Right ventricle myocardium superior (tissue), 1 donor: ENCODE data around the gene OR2T33. TPM values are rescaled to one million over a fixed set of nuclear protein-coding genes. Genes with fewer than 3 reads are reported as not detected.
"Not testable (repeated sequence)": the region's sequence is repeated elsewhere in the genome, so short reads cannot be mapped to it uniquely, and the experiment has no call there.

ENCODE experiments used
- ATAC-seq: fragments of 200-7000 bp; cut with Tn5 transposase; one replicate; pipeline ENCODE4 v1.9.1; 2020; ENCODE audit warnings: mild to moderate bottlenecking; ENCODE audit not compliant: poor library complexity
- DNase-seq: peaks from one replicate; pipeline ENCODE4 v3.0.0-alpha.2; 2020
- intact Hi-C: fragments of 100-400 bp; cut with DNase I; formaldehyde crosslinking; loops from one replicate; pipeline ENCODE4 v1.11.2; 2022
- long read RNA-seq: library from polyadenylated mRNA; unstranded; transcript quantifications from one replicate; pipeline ENCODE4 v2.0.0, GENCODE V29; 2021
- total RNA-seq: library from RNA; stranded (reverse); fragmentation: NEBNext Ultra II Directional; extraction: Animal tissue kit (Norgen Biotek cat#: 25700); gene quantifications from one replicate; pipeline ENCODE4 v1.2.1, GENCODE V29; 2021
- donor health status: DM: no; HTN: yes; CAD: no; lungs with severe emphysema.

OR2T33 gene
- total RNA-seq = not detected
- long read RNA-seq = 0 reads

- ATAC-seq = no peak
- intact Hi-C loops = no loop called here
Observed at GRCh38 chr1:248277876-248278275, at the start of gene OR2T33. OR2T33 (minus strand) TSS chr1:248277976; CDS start chr1:248273814, 4,162 bp downstream.

DNA sequence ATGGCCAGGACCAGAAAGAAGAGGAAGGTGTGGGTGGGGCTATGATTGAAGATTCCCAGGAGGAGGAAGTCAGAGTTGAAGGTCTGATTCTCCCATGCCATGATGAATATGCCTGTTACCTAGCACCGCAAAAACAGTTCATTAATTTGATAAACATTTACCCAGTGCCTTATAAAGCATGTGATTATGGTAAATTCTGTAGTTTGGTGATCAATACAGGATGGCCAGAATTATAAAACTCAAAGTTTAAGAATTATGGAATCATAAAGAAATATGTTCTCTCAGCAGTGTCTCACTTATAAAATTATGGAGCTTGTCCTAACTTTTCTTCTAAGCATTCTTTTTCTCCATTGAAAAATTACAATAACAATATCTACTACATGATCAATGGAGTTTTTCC, 46.7 kb upstream of the OR2T33 start, which contains the start of gene OR2M7:
TSS of gene OR2M7 (minus strand) at position 101 of the 400 bp plus-strand sequence. CDS start at position 101, 0 bp downstream.
- ATAC-seq (no peak), DNase-seq (no peak)
- intact Hi-C loops = no loop called here

More at GRCh38 chr1:248277876-248278275, at the start of gene OR2T33:
- DNase-seq = no peak

DNA sequence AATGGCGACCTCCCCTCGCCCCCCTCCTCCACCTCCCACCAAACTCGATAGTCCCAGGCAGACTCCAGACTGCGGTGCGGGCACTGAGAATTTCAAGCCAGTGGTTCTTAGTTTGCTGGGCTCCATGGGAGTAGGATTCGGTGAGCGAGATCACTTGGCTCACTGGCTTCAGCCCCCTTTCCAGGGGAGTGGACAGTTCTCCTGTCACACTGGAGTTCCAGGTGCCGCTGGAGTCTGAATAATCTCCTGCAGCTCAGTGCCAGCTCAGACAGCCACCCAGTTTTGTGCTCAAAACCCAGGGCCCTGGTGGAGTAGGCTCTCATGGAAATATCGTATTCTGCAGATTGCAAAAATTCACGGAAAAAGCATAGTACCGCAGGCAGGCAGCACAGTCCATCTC, 39.0 kb upstream of the OR2T33 start:
- no peak for ATAC-seq
- intact Hi-C loops = no loop called here
- DNase-seq = no peak

- ATAC-seq, DNase-seq, intact Hi-C loops: not testable (repeated sequence)
Observed at GRCh38 chr1:248306740-248307139, 29.0 kb upstream of the OR2T33 start.

- DNase-seq (no peak), ATAC-seq (no peak)
- intact Hi-C loops = no loop called here
Observed at GRCh38 chr1:248306103-248306502, 28.3 kb upstream of the OR2T33 start.

GRCh38 chr1:248305672-248306071, 27.9 kb upstream of the OR2T33 start:
- ATAC-seq, DNase-seq: not testable (repeated sequence)

DNA sequence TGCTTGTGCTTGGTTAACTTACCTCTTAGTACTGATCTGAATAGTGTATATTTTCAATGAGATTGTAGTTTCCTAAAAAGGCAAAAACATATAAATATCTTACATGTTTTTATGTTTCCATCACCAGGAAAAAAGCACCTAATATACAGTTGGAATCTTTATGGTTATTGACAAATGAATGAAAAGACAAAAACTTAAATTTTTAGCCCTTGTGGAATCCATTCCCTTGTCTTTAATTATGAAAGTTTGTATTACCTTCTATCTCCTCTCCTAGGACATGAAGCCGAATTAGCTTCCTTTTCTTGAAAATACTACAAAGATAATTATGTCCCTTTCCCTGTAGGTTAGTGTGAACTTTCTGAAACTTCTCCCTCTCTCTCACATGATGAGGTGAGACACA, 25.5 kb upstream of the OR2T33 start, which contains the start of gene OR2T12:
TSS of gene OR2T12 (minus strand) at position 101 of the 400 bp plus-strand sequence. CDS start 7,846 bp downstream, outside the sequence.
- ATAC-seq (no peak), DNase-seq (no peak)
- intact Hi-C loops = no loop called here

More at GRCh38 chr1:248305672-248306071, 27.9 kb upstream of the OR2T33 start:
- intact Hi-C loops = not testable (repeated sequence)

- no peak for ATAC-seq
- intact Hi-C loops = no loop called here
Observed at GRCh38 chr1:248288391-248288790, 10.6 kb upstream of the OR2T33 start.

GRCh38 chr1:248273225-248273624, 4.6 kb downstream of the OR2T33 start:
- DNase-seq, ATAC-seq, intact Hi-C loops: not testable (repeated sequence)

More at GRCh38 chr1:248288391-248288790, 10.6 kb upstream of the OR2T33 start:
- no peak for DNase-seq

GRCh38 chr1:248268178-248268577, 9.6 kb downstream of the OR2T33 start:
- no peak for DNase-seq
- no peak for ATAC-seq
- intact Hi-C loops = no loop called here

- ATAC-seq, intact Hi-C loops, DNase-seq: not testable (repeated sequence)
Observed at GRCh38 chr1:248259309-248259708, 18.5 kb downstream of the OR2T33 start.

GRCh38 chr1:248243204-248243603, 34.6 kb downstream of the OR2T33 start:
- ATAC-seq (no peak), DNase-seq (no peak)
- intact Hi-C loops = no loop called here

GRCh38 chr1:248239478-248239877, 38.3 kb downstream of the OR2T33 start:
- intact Hi-C loops = no loop called here
- DNase-seq = no peak
- no peak for ATAC-seq

DNA sequence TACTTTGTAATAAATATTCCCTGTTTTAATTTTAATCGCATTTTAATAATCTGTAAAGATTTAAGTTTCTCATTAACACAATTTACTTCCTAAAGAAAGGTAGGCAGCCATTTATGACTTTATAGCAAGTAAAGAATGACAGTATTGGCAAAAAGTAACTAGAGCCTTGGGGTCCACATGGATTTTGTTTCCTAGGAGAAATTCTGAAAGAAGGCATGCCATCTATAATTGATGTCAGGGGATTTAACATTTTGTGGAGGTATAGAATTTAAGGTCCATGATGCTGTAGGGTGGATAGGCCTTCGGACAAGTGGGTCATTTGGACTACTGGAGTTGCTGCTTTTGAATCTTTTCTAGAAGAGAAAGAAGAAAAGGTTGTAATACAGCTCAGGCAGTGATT, 46.7 kb downstream of the OR2T33 start, which contains the start of gene OR2M4:
TSS of gene OR2M4 (plus strand) at position 301 of the 400 bp plus-strand sequence. CDS start 7,512 bp downstream, outside the sequence.
- DNase-seq (no peak), ATAC-seq (no peak)
- intact Hi-C loops = no loop called here

DNA sequence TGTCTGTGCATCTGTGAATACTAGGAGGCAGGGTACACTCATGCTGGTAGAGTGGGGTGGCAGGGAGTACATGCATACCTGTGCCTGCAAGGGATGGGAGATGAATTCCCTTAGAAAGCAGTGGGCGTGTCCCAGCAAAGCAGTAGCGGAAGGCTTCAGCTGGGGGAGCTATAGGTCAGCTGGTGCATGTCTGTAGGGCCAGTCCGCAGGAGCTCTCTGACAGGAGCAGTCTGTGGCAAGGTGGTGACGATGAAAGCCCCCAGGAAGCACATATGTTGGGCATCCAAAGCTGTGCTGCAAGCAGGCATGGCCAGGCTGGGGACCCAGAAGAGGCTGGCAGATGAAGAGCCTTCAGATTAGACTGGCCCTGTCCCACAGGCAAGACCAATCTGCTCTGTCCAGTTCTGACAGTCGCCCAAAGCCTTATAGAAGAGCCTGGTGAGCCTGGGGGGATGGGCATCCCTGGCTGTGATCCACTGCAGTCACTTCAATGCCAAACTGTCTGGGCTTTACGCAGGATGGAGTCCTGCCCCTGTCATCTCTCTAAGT, 48.3 kb downstream of the OR2T33 start:
- intact Hi-C loops = no loop called here

GRCh38 chr1:248225537-248225936, 52.2 kb downstream of the OR2T33 start:
- ATAC-seq (no peak), DNase-seq (no peak)
- intact Hi-C loops = no loop called here

More for the DNA sequence above, 48.3 kb downstream of the OR2T33 start:
- DNase-seq (no peak), ATAC-seq (no peak)

Other genes starting within 250 kb of the OR2T33 start
- not detected for gene OR2L2, start 247.9 kb downstream of the OR2T33 start, total RNA-seq
- not detected for gene OR2L3, start 231.1 kb downstream of the OR2T33 start, total RNA-seq
- gene OR2L13, start 182.8 kb downstream of the OR2T33 start, total RNA-seq = not detected
- not detected for gene OR2M5, start 132.8 kb downstream of the OR2T33 start, total RNA-seq
- not detected for gene OR2M2, start 103.2 kb downstream of the OR2T33 start, total RNA-seq
- not detected for gene OR2M3, start 80.7 kb downstream of the OR2T33 start, total RNA-seq
- gene OR2M4, start 46.6 kb downstream of the OR2T33 start, total RNA-seq = not detected
- not detected for gene OR2T12, start 25.4 kb upstream of the OR2T33 start, total RNA-seq
- gene OR2M7, start 46.6 kb upstream of the OR2T33 start, total RNA-seq = not detected
- gene OR14C36, start 70.8 kb upstream of the OR2T33 start, total RNA-seq = not detected
- not detected for gene OR2T4, start 83.7 kb upstream of the OR2T33 start, total RNA-seq
- gene OR2T6, start 97.8 kb upstream of the OR2T33 start, total RNA-seq = not detected
- not detected for gene OR2T1, start 125.1 kb upstream of the OR2T33 start, total RNA-seq
- not detected for gene OR2T2, start 167.7 kb upstream of the OR2T33 start, total RNA-seq
- not detected for gene OR2T3, start 195.4 kb upstream of the OR2T33 start, total RNA-seq
- gene OR2T5, start 210.6 kb upstream of the OR2T33 start, total RNA-seq = not detected
- not detected for gene OR2G6, start 230.1 kb upstream of the OR2T33 start, total RNA-seq